Osteoblast (primary cell): ENCODE data around the gene EXOC6. TPM values are rescaled to one million over a fixed set of nuclear protein-coding genes. Genes with fewer than 3 reads are reported as not detected.

ENCODE experiments used
- DNase-seq: peaks from one replicate; pipeline ENCODE4 v3.0.0; 2011; ENCODE audit warnings: low spot score, mixed read lengths; ENCODE audit not compliant: insufficient read length; ENCODE audit errors: missing footprints
- H2AFZ ChIP-seq: 2 replicates; pipeline ENCODE4 v1.6.0; 2011; ENCODE audit warnings: mild to moderate bottlenecking, low read length
- H3K27ac ChIP-seq: 2 replicates; pipeline ENCODE4 v1.5.1; 2011; ENCODE audit warnings: mild to moderate bottlenecking, low read depth, low read length, moderate library complexity
- H3K27me3 ChIP-seq: 2 replicates; pipeline ENCODE4 v1.6.0; 2012; ENCODE audit warnings: mild to moderate bottlenecking, control low read depth, inconsistent platforms, low read length, moderate library complexity; ENCODE audit not compliant: insufficient read depth
- H3K36me3 ChIP-seq: 2 replicates; pipeline ENCODE4 v1.5.1; 2011; ENCODE audit warnings: mild to moderate bottlenecking, low read length, control low read depth, moderate library complexity; ENCODE audit not compliant: insufficient read depth
- H3K4me1 ChIP-seq: 2 replicates; pipeline ENCODE4 v1.5.1; 2011; ENCODE audit warnings: mild to moderate bottlenecking, low read length, control low read depth, moderate library complexity; ENCODE audit not compliant: insufficient read depth
- H3K4me2 ChIP-seq: 2 replicates; pipeline ENCODE4 v1.6.0; 2011; ENCODE audit warnings: mild to moderate bottlenecking, low read length; ENCODE audit not compliant: insufficient read depth
- H3K4me3 ChIP-seq: fragments of 200-600 bp; sonication (generic); 3 replicates; pipeline ENCODE4 v1.5.1; 2012; ENCODE audit warnings: mild to moderate bottlenecking, low read length, inconsistent platforms; ENCODE audit not compliant: insufficient read depth
- H3K79me2 ChIP-seq: 2 replicates; pipeline ENCODE4 v1.6.0; 2012; ENCODE audit warnings: mild to moderate bottlenecking, low read length, control low read depth, inconsistent platforms; ENCODE audit not compliant: insufficient read depth
- H3K9me3 ChIP-seq: 2 replicates; pipeline ENCODE4 v1.5.1; 2011; ENCODE audit warnings: low read depth, low read length, control low read depth
- H4K20me1 ChIP-seq: 2 replicates; pipeline ENCODE4 v1.6.0; 2012; ENCODE audit warnings: mild to moderate bottlenecking, low read length, control low read depth; ENCODE audit not compliant: insufficient read depth
- CTCF ChIP-seq: IDR thresholded peaks from 2 replicates; pipeline ENCODE4 v1.5.1; 2011; ENCODE audit warnings: mild to moderate bottlenecking, low read depth, low read length, moderate library complexity; ENCODE audit errors: extremely low read depth
- total RNA-seq: library from RNA; depleted of rRNA; stranded (reverse); fragments of >200 nt; gene quantifications from 2 replicates; pipeline ENCODE4 v1.2.3, GENCODE V29; 2012

EXOC6 gene
- total RNA-seq, 1 donor: 8.7 TPM

- Histone ChIP-seq H3K9me3 (no peaks in the 10 kb centered on the region), H2AFZ (no peak overlapping the region), H3K4me2 (no peak overlapping the region), H3K79me2 (peaks cover 1% of the 10 kb centered on the region), H3K4me3 (no peak overlapping the region), H3K27me3 (no peaks in the 10 kb centered on the region), H3K36me3 (no peaks in the 10 kb centered on the region), H3K4me1 (no peaks in the 10 kb centered on the region), H3K27ac (no peak overlapping the region), H4K20me1 (no peaks in the 10 kb centered on the region)
- no peak for TF ChIP-seq CTCF
- no peak for DNase-seq
Observed at GRCh38 chr10:92867235-92867634, 18.9 kb downstream of the EXOC6 start.

DNA sequence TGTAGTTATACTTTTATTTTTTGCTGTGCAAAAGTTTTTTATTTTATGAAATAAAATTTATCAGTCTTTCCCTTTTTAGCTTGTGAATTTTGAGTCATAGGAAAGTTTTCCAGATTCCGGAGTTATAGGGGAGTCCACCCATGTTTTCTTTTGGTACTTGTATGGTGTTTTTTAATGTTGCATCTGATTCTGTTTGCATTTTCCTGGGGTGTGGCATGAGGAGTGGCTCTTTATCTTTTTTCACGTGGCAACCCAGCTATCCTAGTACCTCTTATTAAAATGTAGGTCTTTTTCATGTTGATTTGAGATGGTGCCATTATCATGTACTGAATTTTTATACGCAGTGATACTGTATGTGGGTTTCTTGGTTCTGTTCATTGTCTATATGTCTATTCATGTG lies 19.7 kb downstream of the EXOC6 start:
- Histone ChIP-seq H3K9me3 (no peaks in the 10 kb centered on the region), H3K36me3 (no peaks in the 10 kb centered on the region), H2AFZ (no peak overlapping the region), H4K20me1 (no peaks in the 10 kb centered on the region), H3K4me3 (no peak overlapping the region), H3K4me2 (no peak overlapping the region), H3K27ac (no peak overlapping the region), H3K79me2 (no peaks in the 10 kb centered on the region), H3K4me1 (no peaks in the 10 kb centered on the region), H3K27me3 (no peaks in the 10 kb centered on the region)
- TF ChIP-seq CTCF: no peak
- DNase-seq: no peak

DNA sequence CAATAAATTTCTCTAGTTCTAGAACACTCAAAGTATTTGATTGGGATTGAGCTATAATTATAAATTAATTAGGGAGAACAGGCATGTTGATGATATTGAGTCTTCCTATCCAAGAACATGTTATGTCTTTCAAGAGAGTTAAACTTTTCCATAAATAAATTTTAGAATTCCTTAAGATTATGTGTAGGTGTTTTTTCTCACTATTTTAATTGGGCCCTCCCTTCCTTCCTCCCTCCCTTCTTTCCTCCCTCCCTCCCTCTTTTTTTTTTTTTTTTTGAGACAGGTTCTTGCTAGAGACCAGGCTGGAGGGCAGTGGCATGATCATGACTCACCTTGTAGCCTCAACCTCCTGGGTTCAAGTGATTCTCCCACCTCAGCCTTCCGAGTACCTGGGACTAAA lies 20.2 kb downstream of the EXOC6 start:
- no peak overlapping the region for H2AFZ ChIP-seq
- H4K20me1 ChIP-seq: no peaks in the 10 kb centered on the region
- H3K4me3 ChIP-seq: no peak overlapping the region
- no peak overlapping the region for H3K4me2 ChIP-seq
- no peaks in the 10 kb centered on the region for H3K9me3 ChIP-seq
- H3K36me3 ChIP-seq: no peaks in the 10 kb centered on the region
- no peak for DNase-seq
- no peak overlapping the region for H3K27ac ChIP-seq
- no peaks in the 10 kb centered on the region for H3K27me3 ChIP-seq
- no peaks in the 10 kb centered on the region for H3K4me1 ChIP-seq
- no peak for TF ChIP-seq CTCF
- no peaks in the 10 kb centered on the region for H3K79me2 ChIP-seq

GRCh38 chr10:92873029-92873428 lies 24.7 kb downstream of the EXOC6 start:
- Histone ChIP-seq H3K9me3 (no peaks in the 10 kb centered on the region), H3K27ac (no peak overlapping the region), H4K20me1 (no peaks in the 10 kb centered on the region), H3K4me2 (no peak overlapping the region), H3K27me3 (no peaks in the 10 kb centered on the region), H3K4me3 (no peak overlapping the region), H3K36me3 (no peaks in the 10 kb centered on the region), H3K79me2 (no peaks in the 10 kb centered on the region), H3K4me1 (no peaks in the 10 kb centered on the region), H2AFZ (no peak overlapping the region)
- TF ChIP-seq CTCF: no peak
- no peak for DNase-seq
